ENCODE results near the gene GHDC. TPM values are rescaled to one million over a fixed set of nuclear protein-coding genes. Genes with fewer than 3 reads are reported as not detected.

The GHDC gene
- total RNA-seq, 1 experiment from 2014 or later = 7.5 TPM

- no peak for TF ChIP-seq NFE2L1 (CRISPR knock-in tag; IDR thresholded peaks at IDR 0.05)
Measured at GRCh38 chr17:42179335-42179734, 15.0 kb downstream of the GHDC start (continued).

DNA sequence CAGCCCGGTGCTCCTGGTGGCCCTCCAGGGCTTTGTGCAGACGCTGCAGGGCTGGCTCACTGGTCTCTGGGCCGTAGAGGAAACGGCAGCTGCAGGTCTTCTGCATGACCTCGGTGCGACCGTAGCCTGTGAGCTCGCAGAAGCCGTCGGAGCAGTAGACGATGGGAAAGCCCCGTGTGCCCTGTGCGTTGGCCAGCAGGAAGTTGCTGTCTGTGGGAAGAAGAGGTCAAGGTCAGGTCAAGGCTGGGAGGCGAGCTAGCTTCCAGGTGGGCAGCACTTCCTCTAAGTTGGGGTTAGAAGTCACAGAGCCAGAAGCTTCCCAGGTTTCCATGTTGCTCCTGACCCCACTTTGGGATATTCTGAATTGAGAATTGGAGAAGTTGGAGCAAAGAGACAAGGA lies 15.5 kb downstream of the GHDC start:
- peaks cover 43% of the 10 kb centered on the region for H3K27me3 Mint-ChIP-seq (ENCODE audit: low read depth)
- no peak overlapping the region; the same call in 1 of the 2 replicates for H3K4me3 Mint-ChIP-seq
- H3K36me3 Mint-ChIP-seq = no peaks in the 10 kb centered on the region
- H3K27ac Mint-ChIP-seq = no peak overlapping the region
- ATAC-seq (no peak), DNase-seq (ENCODE audit: low spot score) (no peak)
- ChIA-PET CTCF (interaction anchor here (0.7 to 3.7 kb wide), 5 partner anchors 10 to 339 kb away, joined by 3 to 33 read pairs (median 3); no protein-coding TSS in a partner anchor), POLR2A (no interaction called here)
- H3K9me3 Mint-ChIP-seq = no peaks in the 10 kb centered on the region
- no peak for TF ChIP-seq ZNF416 (CRISPR knock-in tag; IDR thresholded peaks at IDR 0.05)
- H3K4me1 Mint-ChIP-seq = peaks cover 19% of the 10 kb centered on the region

GRCh38 chr17:42177684-42178083 lies 16.6 kb downstream of the GHDC start:
- POLR2A ChIA-PET = no interaction called here
- ATAC-seq = no peak
- H3K27ac Mint-ChIP-seq = no peak overlapping the region
- H3K4me3 Mint-ChIP-seq = no peak overlapping the region
- DNase-seq (ENCODE audit: low spot score) = no peak
- no peaks in the 10 kb centered on the region for H3K36me3 Mint-ChIP-seq
- H3K4me1 Mint-ChIP-seq = peaks cover 9% of the 10 kb centered on the region; the same call in 1 of the 2 replicates
- H3K27me3 Mint-ChIP-seq (ENCODE audit: low read depth) = peaks cover 31% of the 10 kb centered on the region
- no peak for TF ChIP-seq SOX15 (CRISPR knock-in tag; IDR thresholded peaks at IDR 0.05)
- no peak for TF ChIP-seq USF1 (CRISPR knock-in tag; IDR thresholded peaks at IDR 0.05)
- TF ChIP-seq NR3C1 (CRISPR knock-in tag; conservative IDR thresholded peaks at IDR 0.05; ENCODE audit: low read depth) = no peak
- no peak for TF ChIP-seq ZNF138 (CRISPR knock-in tag; conservative IDR thresholded peaks at IDR 0.05)
- TF ChIP-seq, protein P1, sequence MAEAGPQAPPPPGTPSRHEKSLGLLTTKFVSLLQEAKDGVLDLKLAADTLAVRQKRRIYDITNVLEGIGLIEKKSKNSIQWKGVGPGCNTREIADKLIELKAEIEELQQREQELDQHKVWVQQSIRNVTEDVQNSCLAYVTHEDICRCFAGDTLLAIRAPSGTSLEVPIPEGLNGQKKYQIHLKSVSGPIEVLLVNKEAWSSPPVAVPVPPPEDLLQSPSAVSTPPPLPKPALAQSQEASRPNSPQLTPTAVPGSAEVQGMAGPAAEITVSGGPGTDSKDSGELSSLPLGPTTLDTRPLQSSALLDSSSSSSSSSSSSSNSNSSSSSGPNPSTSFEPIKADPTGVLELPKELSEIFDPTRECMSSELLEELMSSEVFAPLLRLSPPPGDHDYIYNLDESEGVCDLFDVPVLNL (CRISPR knock-in tag; IDR thresholded peaks at IDR 0.05; ENCODE audit: borderline replicate concordance, low read depth) = no peak
- TF ChIP-seq, protein P2, sequence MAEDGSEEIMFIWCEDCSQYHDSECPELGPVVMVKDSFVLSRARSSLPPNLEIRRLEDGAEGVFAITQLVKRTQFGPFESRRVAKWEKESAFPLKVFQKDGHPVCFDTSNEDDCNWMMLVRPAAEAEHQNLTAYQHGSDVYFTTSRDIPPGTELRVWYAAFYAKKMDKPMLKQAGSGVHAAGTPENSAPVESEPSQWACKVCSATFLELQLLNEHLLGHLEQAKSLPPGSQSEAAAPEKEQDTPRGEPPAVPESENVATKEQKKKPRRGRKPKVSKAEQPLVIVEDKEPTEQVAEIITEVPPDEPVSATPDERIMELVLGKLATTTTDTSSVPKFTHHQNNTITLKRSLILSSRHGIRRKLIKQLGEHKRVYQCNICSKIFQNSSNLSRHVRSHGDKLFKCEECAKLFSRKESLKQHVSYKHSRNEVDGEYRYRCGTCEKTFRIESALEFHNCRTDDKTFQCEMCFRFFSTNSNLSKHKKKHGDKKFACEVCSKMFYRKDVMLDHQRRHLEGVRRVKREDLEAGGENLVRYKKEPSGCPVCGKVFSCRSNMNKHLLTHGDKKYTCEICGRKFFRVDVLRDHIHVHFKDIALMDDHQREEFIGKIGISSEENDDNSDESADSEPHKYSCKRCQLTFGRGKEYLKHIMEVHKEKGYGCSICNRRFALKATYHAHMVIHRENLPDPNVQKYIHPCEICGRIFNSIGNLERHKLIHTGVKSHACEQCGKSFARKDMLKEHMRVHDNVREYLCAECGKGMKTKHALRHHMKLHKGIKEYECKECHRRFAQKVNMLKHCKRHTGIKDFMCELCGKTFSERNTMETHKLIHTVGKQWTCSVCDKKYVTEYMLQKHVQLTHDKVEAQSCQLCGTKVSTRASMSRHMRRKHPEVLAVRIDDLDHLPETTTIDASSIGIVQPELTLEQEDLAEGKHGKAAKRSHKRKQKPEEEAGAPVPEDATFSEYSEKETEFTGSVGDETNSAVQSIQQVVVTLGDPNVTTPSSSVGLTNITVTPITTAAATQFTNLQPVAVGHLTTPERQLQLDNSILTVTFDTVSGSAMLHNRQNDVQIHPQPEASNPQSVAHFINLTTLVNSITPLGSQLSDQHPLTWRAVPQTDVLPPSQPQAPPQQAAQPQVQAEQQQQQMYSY (CRISPR knock-in tag; IDR thresholded peaks at IDR 0.05) = no peak
- no peak for TF ChIP-seq CDX4 (CRISPR knock-in tag; IDR thresholded peaks at IDR 0.05; ENCODE audit: borderline replicate concordance)
- TF ChIP-seq, protein P3, sequence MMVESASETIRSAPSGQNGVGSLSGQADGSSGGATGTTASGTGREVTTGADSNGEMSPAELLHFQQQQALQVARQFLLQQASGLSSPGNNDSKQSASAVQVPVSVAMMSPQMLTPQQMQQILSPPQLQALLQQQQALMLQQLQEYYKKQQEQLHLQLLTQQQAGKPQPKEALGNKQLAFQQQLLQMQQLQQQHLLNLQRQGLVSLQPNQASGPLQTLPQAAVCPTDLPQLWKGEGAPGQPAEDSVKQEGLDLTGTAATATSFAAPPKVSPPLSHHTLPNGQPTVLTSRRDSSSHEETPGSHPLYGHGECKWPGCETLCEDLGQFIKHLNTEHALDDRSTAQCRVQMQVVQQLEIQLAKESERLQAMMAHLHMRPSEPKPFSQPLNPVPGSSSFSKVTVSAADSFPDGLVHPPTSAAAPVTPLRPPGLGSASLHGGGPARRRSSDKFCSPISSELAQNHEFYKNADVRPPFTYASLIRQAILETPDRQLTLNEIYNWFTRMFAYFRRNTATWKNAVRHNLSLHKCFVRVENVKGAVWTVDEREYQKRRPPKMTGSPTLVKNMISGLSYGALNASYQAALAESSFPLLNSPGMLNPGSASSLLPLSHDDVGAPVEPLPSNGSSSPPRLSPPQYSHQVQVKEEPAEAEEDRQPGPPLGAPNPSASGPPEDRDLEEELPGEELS (CRISPR knock-in tag; IDR thresholded peaks at IDR 0.05) = no peak
- no peak for TF ChIP-seq NFE2L1 (CRISPR knock-in tag; IDR thresholded peaks at IDR 0.05)
- no peak for TF ChIP-seq ZNF232 (CRISPR knock-in tag; IDR thresholded peaks at IDR 0.05)
- no peaks in the 10 kb centered on the region for H3K9me3 Mint-ChIP-seq
- CTCF ChIA-PET = no interaction called here

Data from WTC11 (cell line).